DLD1 (cell line): ENCODE measurements around the gene SLC25A48.

ENCODE experiments used
- in situ Hi-C: cut with HindIII; loops from 2 replicates; pipeline ENCODE4 v1.10.0; 2017; ENCODE audit warnings: low sequenced_read_pairs

Gene SLC25A48

GRCh38 chr5:135829179-135829578, 5.3 kb upstream of the SLC25A48 start:
- in situ Hi-C loops: loop anchor here (25.0 kb wide), 1 partner anchor 267 kb away; no protein-coding TSS in a partner anchor

- in situ Hi-C loops: loop anchor here (5.0 to 25.0 kb wide), 3 partner anchors 88 to 368 kb away; no protein-coding TSS in a partner anchor
Measured at GRCh38 chr5:135829681-135830383, 4.6 kb upstream of the SLC25A48 start.

- in situ Hi-C loops: loop anchor here (5.0 to 25.0 kb wide), 3 partner anchors 88 to 368 kb away; no protein-coding TSS in a partner anchor
Measured at GRCh38 chr5:135830384-135830700, 4.1 kb upstream of the SLC25A48 start.

GRCh38 chr5:135830876-135831275, 3.6 kb upstream of the SLC25A48 start:
- in situ Hi-C loops: loop anchor here (5.0 to 25.0 kb wide), 3 partner anchors 89 to 369 kb away; no protein-coding TSS in a partner anchor

- in situ Hi-C loops: loop anchor here (5.0 to 25.0 kb wide), 3 partner anchors 89 to 369 kb away; no protein-coding TSS in a partner anchor
Measured at GRCh38 chr5:135831439-135831838, 3.0 kb upstream of the SLC25A48 start.

GRCh38 chr5:135831851-135832555, 2.5 kb upstream of the SLC25A48 start:
- in situ Hi-C loops: loop anchor here (5.0 to 25.0 kb wide), 3 partner anchors 90 to 370 kb away; no protein-coding TSS in a partner anchor

- in situ Hi-C loops: loop anchor here (5.0 to 25.0 kb wide), 3 partner anchors 91 to 371 kb away; no protein-coding TSS in a partner anchor
Measured at GRCh38 chr5:135832941-135833920, 1.2 kb upstream of the SLC25A48 start.

- in situ Hi-C loops: loop anchor here (5.0 to 25.0 kb wide), 3 partner anchors 92 to 372 kb away; no protein-coding TSS in a partner anchor
Measured at GRCh38 chr5:135833961-135834638, 363 bp upstream of the SLC25A48 start.

GRCh38 chr5:135835766-135836165, 1.3 kb downstream of the SLC25A48 start:
- in situ Hi-C loops: loop anchor here (25.0 kb wide), 1 partner anchor 273 kb away; no protein-coding TSS in a partner anchor

- in situ Hi-C loops: loop anchor here (25.0 kb wide), 1 partner anchor 276 kb away; no protein-coding TSS in a partner anchor
Measured at GRCh38 chr5:135838395-135838794, 3.9 kb downstream of the SLC25A48 start.

- in situ Hi-C loops: loop anchor here (25.0 kb wide), 1 partner anchor 277 kb away; no protein-coding TSS in a partner anchor
Measured at GRCh38 chr5:135839566-135839965, 5.1 kb downstream of the SLC25A48 start.

GRCh38 chr5:135840959-135841358, 6.5 kb downstream of the SLC25A48 start:
- in situ Hi-C loops: loop anchor here (25.0 kb wide), 1 partner anchor 279 kb away; no protein-coding TSS in a partner anchor

- in situ Hi-C loops: loop anchor here (25.0 kb wide), 1 partner anchor 280 kb away; no protein-coding TSS in a partner anchor
Measured at GRCh38 chr5:135842737-135843136, 8.3 kb downstream of the SLC25A48 start.

GRCh38 chr5:135843571-135844337, 9.3 kb downstream of the SLC25A48 start:
- in situ Hi-C loops: loop anchor here (25.0 kb wide), 1 partner anchor 281 kb away; no protein-coding TSS in a partner anchor

GRCh38 chr5:135846311-135846710, 11.8 kb downstream of the SLC25A48 start:
- in situ Hi-C loops: loop anchor here (25.0 kb wide), 1 partner anchor 284 kb away; no protein-coding TSS in a partner anchor

- in situ Hi-C loops: loop anchor here (25.0 kb wide), 1 partner anchor 286 kb away; no protein-coding TSS in a partner anchor
Measured at GRCh38 chr5:135847976-135848375, 13.5 kb downstream of the SLC25A48 start.

- in situ Hi-C loops: no loop called here
Measured at GRCh38 chr5:135850231-135850630, 15.8 kb downstream of the SLC25A48 start.

GRCh38 chr5:135850671-135851070, 16.2 kb downstream of the SLC25A48 start:
- in situ Hi-C loops: no loop called here
